ENCODE results near the gene CTPS2.

CTPS2 gene

GRCh38 chrX:16558489-16558888 lies 154.0 kb downstream of the CTPS2 start:
- no peak for DNase-seq (ENCODE audit: low read depth in 2 of 2)

GRCh38 chrX:16552546-16552945 lies 159.9 kb downstream of the CTPS2 start:
- no peak for DNase-seq (ENCODE audit: low read depth in 2 of 2)

- DNase-seq (ENCODE audit: low read depth in 2 of 2): no peak
Observed at GRCh38 chrX:16547644-16548043, 164.8 kb downstream of the CTPS2 start.

DNA sequence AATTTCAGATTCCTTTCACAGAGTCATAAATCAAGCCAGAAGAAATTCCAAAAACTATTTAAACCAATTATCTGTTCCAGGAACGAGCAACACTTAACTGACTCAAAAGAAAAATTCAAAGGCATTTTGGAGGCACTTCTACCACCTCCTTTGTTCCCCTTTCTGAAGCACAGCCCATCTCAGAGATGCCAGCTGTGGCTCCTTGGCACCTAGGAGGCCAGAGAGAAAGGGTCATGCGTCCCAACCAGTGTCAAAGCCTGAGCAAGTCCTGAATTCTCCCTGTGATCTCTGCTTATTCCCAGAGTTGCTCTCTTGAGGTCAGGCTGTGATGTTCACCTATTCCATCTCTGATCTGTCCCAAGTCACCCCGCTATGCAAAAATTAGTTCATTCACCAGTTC lies 167.5 kb downstream of the CTPS2 start:
- no peak for DNase-seq (ENCODE audit: low read depth in 2 of 2)

Measured in stimulated activated CD8-positive, alpha-beta memory T cell treated with anti-CD3 and anti-CD28 coated beads, Interleukin-15, amount 100 ng/mL, for 4 hours (primary cell).